ENCODE data around the gene HSDL1. TPM values are rescaled to one million over a fixed set of nuclear protein-coding genes. Genes with fewer than 3 reads are reported as not detected.

HSDL1 gene
- total RNA-seq, 1 donor: 18.7 TPM

DNA sequence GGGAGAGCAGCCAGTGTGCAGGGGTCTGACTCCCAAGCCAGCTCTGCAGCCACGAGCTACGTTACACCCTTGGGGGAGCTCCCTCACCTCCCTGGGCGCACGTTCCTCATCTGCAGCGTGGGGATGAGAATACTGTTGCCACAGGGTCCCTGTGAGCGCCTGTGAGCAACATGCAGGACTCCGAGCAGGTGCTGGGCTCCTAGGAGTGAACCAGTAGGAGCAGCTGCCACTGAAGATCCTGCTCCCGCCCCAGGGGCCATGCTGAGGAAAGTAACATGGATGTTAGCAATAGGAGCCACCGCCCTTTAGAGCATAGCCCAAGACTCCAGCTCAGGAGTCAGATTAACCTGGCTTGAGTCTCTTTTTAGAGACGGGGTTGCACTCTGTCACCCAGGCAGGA is 16.1 kb upstream of the HSDL1 start:
- no peak for DNase-seq (ENCODE audit: low read depth)
- no peak overlapping the region for H3K4me3 ChIP-seq (ENCODE audit: low read depth, low read length)
- TF ChIP-seq, protein P1, sequence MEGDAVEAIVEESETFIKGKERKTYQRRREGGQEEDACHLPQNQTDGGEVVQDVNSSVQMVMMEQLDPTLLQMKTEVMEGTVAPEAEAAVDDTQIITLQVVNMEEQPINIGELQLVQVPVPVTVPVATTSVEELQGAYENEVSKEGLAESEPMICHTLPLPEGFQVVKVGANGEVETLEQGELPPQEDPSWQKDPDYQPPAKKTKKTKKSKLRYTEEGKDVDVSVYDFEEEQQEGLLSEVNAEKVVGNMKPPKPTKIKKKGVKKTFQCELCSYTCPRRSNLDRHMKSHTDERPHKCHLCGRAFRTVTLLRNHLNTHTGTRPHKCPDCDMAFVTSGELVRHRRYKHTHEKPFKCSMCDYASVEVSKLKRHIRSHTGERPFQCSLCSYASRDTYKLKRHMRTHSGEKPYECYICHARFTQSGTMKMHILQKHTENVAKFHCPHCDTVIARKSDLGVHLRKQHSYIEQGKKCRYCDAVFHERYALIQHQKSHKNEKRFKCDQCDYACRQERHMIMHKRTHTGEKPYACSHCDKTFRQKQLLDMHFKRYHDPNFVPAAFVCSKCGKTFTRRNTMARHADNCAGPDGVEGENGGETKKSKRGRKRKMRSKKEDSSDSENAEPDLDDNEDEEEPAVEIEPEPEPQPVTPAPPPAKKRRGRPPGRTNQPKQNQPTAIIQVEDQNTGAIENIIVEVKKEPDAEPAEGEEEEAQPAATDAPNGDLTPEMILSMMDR (IDR thresholded peaks at IDR 0.05; ENCODE audit: insufficient read depth, low read length): no peak

DNA sequence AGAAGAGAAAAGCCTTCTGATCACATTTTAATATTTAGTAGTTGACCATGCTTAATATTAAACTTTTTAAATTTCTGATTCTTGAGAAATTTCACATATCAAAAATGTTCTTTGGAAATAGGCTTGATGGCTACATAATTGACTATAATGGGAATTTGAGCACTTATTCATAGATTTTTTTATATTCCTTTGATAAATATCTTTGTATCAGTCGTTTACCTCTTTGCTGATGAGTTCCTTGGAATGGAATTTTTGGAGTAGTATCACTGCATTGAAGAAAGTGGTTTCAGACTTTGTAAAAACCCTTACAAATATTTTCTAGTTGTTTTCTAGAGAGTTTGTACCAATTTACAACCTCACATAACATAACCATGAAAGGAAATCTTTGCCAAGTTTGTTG is 14.8 kb upstream of the HSDL1 start:
- no peak overlapping the region for H3K4me3 ChIP-seq (ENCODE audit: low read depth, low read length)
- TF ChIP-seq, protein P1 (IDR thresholded peaks at IDR 0.05; ENCODE audit: insufficient read depth, low read length): no peak
- DNase-seq (ENCODE audit: low read depth): no peak

DNA sequence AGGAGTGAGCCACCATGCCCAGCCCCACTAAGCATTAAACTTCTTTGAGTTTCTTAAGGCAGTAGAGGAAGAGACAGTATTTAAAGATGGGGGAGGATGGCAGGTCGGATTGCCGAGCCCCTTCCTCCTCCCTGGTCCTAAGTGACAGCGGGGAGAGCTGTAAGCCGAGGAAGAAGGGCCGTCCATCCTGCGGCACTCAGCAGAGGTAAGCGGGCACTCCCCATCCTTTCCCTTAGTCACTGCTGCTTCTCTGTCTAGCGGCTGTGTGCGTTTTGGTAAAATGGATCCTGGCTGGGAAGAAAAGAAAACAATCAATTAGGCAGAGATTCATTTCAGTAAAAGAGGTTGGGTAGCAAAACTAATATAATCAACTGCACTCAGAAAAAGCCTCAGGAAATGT is 14.0 kb upstream of the HSDL1 start:
- H3K4me3 ChIP-seq (ENCODE audit: low read depth, low read length): no peak overlapping the region
- DNase-seq (ENCODE audit: low read depth): no peak
- TF ChIP-seq, protein P1 (IDR thresholded peaks at IDR 0.05; ENCODE audit: insufficient read depth, low read length): no peak

DNA sequence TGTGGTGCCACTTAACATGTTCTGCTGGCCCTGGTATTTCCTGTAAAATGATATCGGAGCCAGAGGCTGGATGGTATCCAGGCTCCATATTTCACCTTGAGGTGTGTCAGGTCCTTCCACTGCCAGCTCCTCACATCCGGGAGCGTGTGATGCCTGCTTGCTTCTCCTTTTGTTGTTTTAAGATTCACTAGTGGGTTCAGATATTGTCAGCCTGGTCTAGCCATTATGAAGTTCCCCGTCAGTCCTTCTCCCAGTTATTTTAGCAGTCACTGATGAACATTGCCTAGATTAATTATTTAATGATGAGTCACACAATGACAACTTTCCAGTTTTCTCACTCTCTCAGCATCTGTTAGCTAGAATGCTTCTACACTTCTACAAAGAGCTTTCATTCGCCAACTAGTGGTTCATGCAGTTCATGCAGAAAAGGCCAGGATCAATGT is 11.4 kb upstream of the HSDL1 start:
- TF ChIP-seq, protein P1 (IDR thresholded peaks at IDR 0.05; ENCODE audit: insufficient read depth, low read length): peak; percentile 23
- H3K4me3 ChIP-seq (ENCODE audit: low read depth, low read length): no peak overlapping the region
- no peak for DNase-seq (ENCODE audit: low read depth)

DNA sequence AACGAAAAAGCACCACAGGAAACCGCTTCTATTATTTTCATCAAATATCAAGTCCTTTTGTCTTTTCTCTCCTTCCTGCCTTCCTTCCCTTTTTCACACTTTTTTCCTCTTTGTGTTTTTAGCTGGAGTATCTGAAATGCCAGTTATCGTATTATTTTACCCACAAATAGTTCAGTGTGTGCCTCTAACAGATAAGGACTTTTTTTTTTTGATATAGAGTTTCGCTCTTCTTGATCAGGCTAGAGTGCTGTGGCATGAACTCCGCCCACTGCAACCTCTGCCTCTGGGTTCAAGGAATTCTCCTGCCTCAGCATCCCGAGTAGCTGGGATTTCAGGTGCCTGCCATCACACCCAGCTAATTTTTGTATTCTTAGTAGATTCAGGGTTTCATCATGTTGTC is 10.8 kb upstream of the HSDL1 start:
- no peak for DNase-seq (ENCODE audit: low read depth)
- H3K4me3 ChIP-seq (ENCODE audit: low read depth, low read length): no peak overlapping the region
- TF ChIP-seq, protein P1 (IDR thresholded peaks at IDR 0.05; ENCODE audit: insufficient read depth, low read length): no peak

DNA sequence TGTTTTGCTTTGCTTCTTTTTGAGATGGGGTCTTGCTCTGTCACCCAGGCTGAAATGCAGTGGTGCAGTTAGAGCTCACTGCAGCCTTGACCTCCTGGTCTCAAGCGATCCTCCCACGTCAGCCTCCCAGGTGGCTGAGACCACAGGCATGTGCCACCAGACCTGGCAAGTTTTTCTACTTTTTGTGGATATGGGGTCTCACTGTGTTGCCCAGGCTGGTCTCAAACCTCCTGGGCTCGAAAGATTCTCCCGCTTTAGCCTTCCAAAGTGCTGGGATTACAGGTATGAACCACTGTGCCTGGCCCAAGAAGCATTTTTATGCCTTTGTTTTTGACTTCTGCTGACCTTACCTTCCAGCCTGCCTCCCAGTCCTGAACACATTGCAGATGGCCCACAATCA is 10.2 kb upstream of the HSDL1 start:
- DNase-seq (ENCODE audit: low read depth): no peak
- no peak overlapping the region for H3K4me3 ChIP-seq (ENCODE audit: low read depth, low read length)
- TF ChIP-seq, protein P1 (IDR thresholded peaks at IDR 0.05; ENCODE audit: insufficient read depth, low read length): no peak

DNA sequence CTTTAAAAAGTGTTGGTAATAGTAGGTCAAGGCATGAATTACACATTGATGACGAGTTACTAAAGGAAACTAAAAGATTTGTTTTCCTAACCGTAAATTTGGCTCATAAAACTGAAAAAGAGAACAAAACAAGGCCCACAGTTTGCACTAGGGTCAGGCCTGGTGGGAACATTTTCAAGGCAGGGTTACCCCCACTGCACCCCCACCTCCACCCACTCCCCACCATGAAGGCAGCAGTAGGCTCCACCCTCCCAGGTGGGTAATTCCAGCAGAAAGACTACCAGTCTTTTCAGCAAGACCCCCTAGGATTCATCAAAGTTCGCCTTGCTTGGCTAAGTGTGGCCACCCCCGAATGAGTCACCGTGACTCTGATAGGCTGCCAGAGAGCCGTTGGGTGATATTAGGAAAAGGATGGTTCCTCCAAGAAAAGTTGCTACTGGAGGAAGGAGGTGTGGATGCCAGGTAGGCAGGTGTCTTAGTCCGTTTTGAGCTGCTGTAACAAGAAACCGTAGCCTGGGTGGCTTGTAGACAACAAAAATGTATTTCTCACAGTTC is 8.8 kb upstream of the HSDL1 start:
- DNase-seq (ENCODE audit: low read depth): no peak
- TF ChIP-seq, protein P1 (IDR thresholded peaks at IDR 0.05; ENCODE audit: insufficient read depth, low read length): no peak
- no peak overlapping the region for H3K4me3 ChIP-seq (ENCODE audit: low read depth, low read length)

All from fibroblast of the aortic adventitia (primary cell).